ENCODE measurements around the gene PLEKHG5. TPM values are rescaled to one million over a fixed set of nuclear protein-coding genes. Genes with fewer than 3 reads are reported as not detected.

Gene PLEKHG5
- total and polyA plus RNA-seq, 11 donors = 7.2 to 20.2 (median 15.2) TPM

DNA sequence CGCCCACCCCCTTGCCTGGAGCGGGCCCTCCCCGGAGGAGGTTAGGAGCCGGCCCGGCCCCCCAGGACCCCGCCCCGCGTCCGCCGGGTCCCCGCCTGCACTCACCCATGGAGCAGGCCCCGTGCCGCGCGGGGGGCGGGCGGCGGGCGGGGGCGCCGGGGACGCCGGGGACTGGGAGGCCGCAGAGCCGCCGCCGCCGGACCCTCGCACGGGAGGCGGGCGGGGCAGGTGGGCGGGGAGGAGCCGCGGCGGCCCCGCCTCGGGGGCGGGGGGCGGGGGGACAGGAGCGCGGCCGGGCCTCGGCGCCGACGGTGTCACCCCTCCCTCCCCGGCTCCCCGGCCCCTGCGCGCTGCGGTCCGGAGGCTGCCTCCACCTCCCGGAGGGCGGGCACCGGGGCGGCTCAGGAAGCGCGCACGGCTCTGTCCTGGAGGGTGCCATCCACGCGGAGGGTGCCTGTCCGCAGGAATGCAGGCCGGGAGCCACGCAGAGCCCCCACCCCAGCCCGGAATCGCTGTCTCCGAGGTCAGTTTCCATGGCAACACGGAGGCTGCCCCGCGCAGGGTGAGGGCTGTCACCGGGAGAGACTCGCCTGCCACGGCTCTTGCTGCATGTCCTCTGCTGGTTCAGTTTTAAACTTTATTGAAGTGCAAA is 5.9 kb upstream of the PLEKHG5 start:
- H3K9me3 ChIP-seq = no peaks in the 10 kb centered on the region
- H3K27me3 ChIP-seq = peaks cover 0 to 16% (median 0%) of the 10 kb centered on the region in 9 donors
- peak in 1 of 2 donors; percentile 19 for TF ChIP-seq POLR2A (IDR thresholded peaks at IDR 0.05)
- no peak for TF ChIP-seq CTCF (IDR thresholded peaks at IDR 0.05)
- H3K4me3 ChIP-seq = peak overlapping the region; percentile 50 to 81 (median 70)
- H3K27ac ChIP-seq = peak overlapping the region in 11 of 12 donors; percentile 49 to 87 (median 78)
- WGBS, 4 donors = 0 to 1% (median 1%) methylated on average over 8 to 74 of the region's 74 CpGs
- ATAC-seq (peak in 3 of 4 donors; percentile 25 to 48 (median 48)), DNase-seq (peak; percentile 67 to 83 (median 73))
- intact Hi-C loops (cut with DNase I) = loop anchor here in 2 of 10 donors (5.0 to 10.0 kb wide), 2 partner anchors 55 to 127 kb away; partner anchors contain the start of genes NOL9 (in 1 of the 2) and THAP3 (in 1 of the 2)
- no peaks in the 10 kb centered on the region for H3K36me3 ChIP-seq
- H3K4me1 ChIP-seq = peaks cover 6 to 85% (median 55%) of the 10 kb centered on the region in 12 donors

DNA sequence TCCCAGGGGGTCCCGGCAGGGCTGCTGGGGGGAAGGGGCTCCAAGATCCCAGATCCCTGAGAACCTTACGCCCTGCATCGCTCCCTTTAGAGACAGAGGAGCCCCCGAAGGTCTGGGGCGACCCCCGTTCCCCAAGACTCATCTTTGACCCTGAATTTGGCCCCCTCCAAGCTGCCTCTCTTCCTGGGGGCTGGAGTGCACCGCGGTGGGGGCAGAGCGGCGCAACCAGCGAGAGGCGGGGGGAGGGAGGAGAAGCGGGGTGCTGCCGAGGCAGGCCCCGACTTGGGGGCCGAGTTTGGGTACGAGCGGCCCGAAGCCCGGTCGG is 5.4 kb upstream of the PLEKHG5 start:
- 4 to 6% (median 6%) methylated on average over 20 to 21 of the region's 21 CpGs; no CpG with 5 or more reads in 1 of the 4 donors for WGBS, 4 donors
- peak overlapping the region in 11 of 12 donors; percentile 49 to 87 (median 78) for H3K27ac ChIP-seq

GRCh38 chr1:6496365-6496721 is 4.9 kb upstream of the PLEKHG5 start:
- Histone ChIP-seq H3K27me3 (peaks cover 0 to 16% (median 0%) of the 10 kb centered on the region in 9 donors), H3K27ac (peak overlapping the region in 10 of 12 donors; percentile 49 to 87 (median 78)), H3K9me3 (no peaks in the 10 kb centered on the region), H3K4me3 (peak overlapping the region in 11 of 12 donors; percentile 42 to 81 (median 70)), H3K4me1 (peaks cover 0 to 85% (median 54%) of the 10 kb centered on the region in 12 donors), H3K36me3 (no peaks in the 10 kb centered on the region)
- WGBS, 4 donors = 28 to 47% (median 40%) methylated on average over 3 to 13 of the region's 13 CpGs
- TF ChIP-seq POLR2A (IDR thresholded peaks at IDR 0.05) (no peak), CTCF (IDR thresholded peaks at IDR 0.05) (no peak)
- DNase-seq (no peak), ATAC-seq (peak in 1 of 4 donors; percentile 4)
- intact Hi-C loops (cut with DNase I) = loop anchor here in 2 of 10 donors (5.0 to 10.0 kb wide), 2 partner anchors 56 to 128 kb away; partner anchors contain the start of genes NOL9 (in 1 of the 2) and THAP3 (in 1 of the 2)

More for the DNA sequence above, 5.4 kb upstream of the PLEKHG5 start:
- H3K4me3 ChIP-seq = peak overlapping the region; percentile 42 to 81 (median 70)
- H3K27me3 ChIP-seq = peaks cover 0 to 16% (median 0%) of the 10 kb centered on the region in 9 donors
- TF ChIP-seq POLR2A (IDR thresholded peaks at IDR 0.05) = no peak
- no peak for TF ChIP-seq CTCF (IDR thresholded peaks at IDR 0.05)
- DNase-seq (no peak), ATAC-seq (no peak)
- no peaks in the 10 kb centered on the region for H3K36me3 ChIP-seq
- peaks cover 1 to 85% (median 55%) of the 10 kb centered on the region in 12 donors for H3K4me1 ChIP-seq
- intact Hi-C loops (cut with DNase I) = loop anchor here in 2 of 10 donors (5.0 to 10.0 kb wide), 2 partner anchors 55 to 128 kb away; partner anchors contain the start of genes NOL9 (in 1 of the 2) and THAP3 (in 1 of the 2)
- no peaks in the 10 kb centered on the region for H3K9me3 ChIP-seq

Data from heart left ventricle (tissue), 16 donors.